ENCODE data around the gene CLTCL1.
A peak's percentile ranks its signal among the peaks of the same experiment; 100 is the strongest.
"Not testable (repeated sequence)": the region's sequence is repeated elsewhere in the genome, so short reads cannot be mapped to it uniquely, and the experiment has no call there.

The CLTCL1 gene

GRCh38 chr22:19176175-19176643 is 115.3 kb downstream of the CLTCL1 start:
- FAIRE-seq (no peak), DNase-seq (ENCODE audit: low spot score) (no peak)

- FAIRE-seq (no peak), DNase-seq (ENCODE audit: low spot score) (no peak)
Observed at GRCh38 chr22:19175602-19176174, 115.8 kb downstream of the CLTCL1 start.

- DNase-seq (ENCODE audit: low spot score) (no peak), FAIRE-seq (no peak)
Observed at GRCh38 chr22:19175026-19175601, 116.4 kb downstream of the CLTCL1 start.

GRCh38 chr22:19174106-19175025 is 117.2 kb downstream of the CLTCL1 start:
- no peak for FAIRE-seq
- DNase-seq (ENCODE audit: low spot score): peak; percentile 52

- DNase-seq (ENCODE audit: low spot score) (no peak), FAIRE-seq (no peak)
Observed at GRCh38 chr22:19173047-19174035, 118.2 kb downstream of the CLTCL1 start.

GRCh38 chr22:19172213-19173046 is 119.1 kb downstream of the CLTCL1 start:
- FAIRE-seq (no peak), DNase-seq (ENCODE audit: low spot score) (no peak)

GRCh38 chr22:19169947-19170318 is 121.6 kb downstream of the CLTCL1 start:
- FAIRE-seq (no peak), DNase-seq (ENCODE audit: low spot score) (no peak)

- FAIRE-seq (no peak), DNase-seq (ENCODE audit: low spot score) (no peak)
Observed at GRCh38 chr22:19169002-19169946, 122.2 kb downstream of the CLTCL1 start.

- no peak for DNase-seq (ENCODE audit: low spot score)
- FAIRE-seq: no peak
Observed at GRCh38 chr22:19168088-19168890, 123.2 kb downstream of the CLTCL1 start.

GRCh38 chr22:19167106-19167869 is 124.2 kb downstream of the CLTCL1 start:
- no peak for FAIRE-seq

GRCh38 chr22:19166421-19166820 is 125.1 kb downstream of the CLTCL1 start:
- FAIRE-seq (no peak), DNase-seq (ENCODE audit: low spot score) (no peak)

More at GRCh38 chr22:19167106-19167869, 124.2 kb downstream of the CLTCL1 start:
- no peak for DNase-seq (ENCODE audit: low spot score)

- FAIRE-seq (no peak), DNase-seq (ENCODE audit: low spot score) (no peak)
Observed at GRCh38 chr22:19164425-19164824, 127.1 kb downstream of the CLTCL1 start.

GRCh38 chr22:19158649-19159048 is 132.9 kb downstream of the CLTCL1 start:
- not testable (repeated sequence) for DNase-seq (ENCODE audit: low spot score); FAIRE-seq

GRCh38 chr22:19156109-19156508 is 135.4 kb downstream of the CLTCL1 start:
- DNase-seq (ENCODE audit: low spot score); FAIRE-seq: not testable (repeated sequence)

GRCh38 chr22:19152942-19153883 is 138.3 kb downstream of the CLTCL1 start:
- DNase-seq (ENCODE audit: low spot score) (no peak), FAIRE-seq (no peak)

Measured in RCC 7860 (cell line).